K562 (cell line): ENCODE results near the gene PRKAR2B. TPM values are rescaled to one million over a fixed set of nuclear protein-coding genes. Genes with fewer than 3 reads are reported as not detected.

ENCODE experiments used
- BCOR ChIP-seq: fragments of 450-650 bp; IDR thresholded peaks from 2 replicates; pipeline ENCODE4 v1.6.1; 2016
- BRD9 ChIP-seq: fragments of 450-650 bp; IDR thresholded peaks from 2 replicates; pipeline ENCODE4 v1.6.1; 2018; ENCODE audit warnings: low read depth; ENCODE audit not compliant: partially characterized antibody
- DNMT1 ChIP-seq: fragments of 450-650 bp; IDR thresholded peaks from 2 replicates; pipeline ENCODE4 v1.6.1; 2016; ENCODE audit warnings: antibody characterized with exemption, mild to moderate bottlenecking
- GABPB2 ChIP-seq: fragments of 250-450 bp; sonication (Bioruptor Pico); conservative IDR thresholded peaks from 2 replicates; pipeline ENCODE4 v1.5.1; 2021; ENCODE audit warnings: mild to moderate bottlenecking
- MTA2 ChIP-seq: fragments of 450-650 bp; IDR thresholded peaks from 2 replicates; pipeline ENCODE4 v1.6.1; 2016; ENCODE audit warnings: low read depth
- NBN ChIP-seq: fragments of 450-650 bp; IDR thresholded peaks from 2 replicates; pipeline ENCODE4 v1.6.1; 2016; ENCODE audit warnings: low read depth, mild to moderate bottlenecking
- SIN3A ChIP-seq, 2 experiments: fragments of 150-350 bp in 1 of 2; IDR thresholded peaks; 2 replicates each; pipeline ENCODE4 v1.6.1; 2011 to 2016; ENCODE audit warnings: borderline replicate concordance in 2 of 2, low read depth in 2 of 2, low read length in 2 of 2, mild to moderate bottlenecking in 2 of 2, moderate library complexity in 2 of 2; ENCODE audit not compliant: control insufficient read depth in 1 of 2
- SMARCA4 ChIP-seq: fragments of 450-650 bp; IDR thresholded peaks from 2 replicates; pipeline ENCODE4 v1.6.1; 2016
- TARDBP ChIP-seq: fragments of 450-650 bp; IDR thresholded peaks from 2 replicates; pipeline ENCODE4 v1.6.1; 2016
- TRIM28 ChIP-seq: fragments of 450-650 bp; IDR thresholded peaks from 2 replicates; pipeline ENCODE4 v1.6.1; 2017
- ZNF134 ChIP-seq: fragments of 250-450 bp; sonication (Bioruptor Pico); conservative IDR thresholded peaks from 2 replicates; pipeline ENCODE4 v1.4.0; 2020
- ZNF197 ChIP-seq: fragments of 200-800 bp; sonication (Bioruptor generic); IDR thresholded peaks from 2 replicates; pipeline ENCODE4 v1.6.1; 2016; ENCODE audit warnings: low read depth, missing genetic modification characterization, missing compliant biosample characterization
- ZNF23 ChIP-seq: fragments of 250-450 bp; sonication (Bioruptor Pico); IDR thresholded peaks from 2 replicates; pipeline ENCODE4 v1.4.0; 2020; ENCODE audit warnings: mild to moderate bottlenecking
- ZNF76 ChIP-seq: fragments of 250-450 bp; sonication (Bioruptor Pico); IDR thresholded peaks from 2 replicates; pipeline ENCODE4 v1.4.0; 2020; ENCODE audit warnings: mild to moderate bottlenecking, moderate library complexity, borderline replicate concordance
- polyA plus RNA-seq, 8 experiments: library from polyadenylated mRNA; depleted of rRNA in 4 of 8; stranded (reverse) in 5 of 8; unstranded in 3 of 8; fragments of >200 nt; fragmentation: Nextera tagmentation in 2 of 8; fragmentation: Illumina TruSeq in 1 of 8; extraction: Ambion mirVana in 2 of 8; extraction: Trizol in 1 of 8; gene quantifications; 2 replicates each; pipeline versions ENCODE4 v1.2.1 to v1.2.3, GENCODE V29; 2011 to 2014; ENCODE audit warnings: inconsistent platforms in 1 of 8, missing spikeins in 1 of 8
- total RNA-seq, 7 experiments: library from RNA; depleted of rRNA in 6 of 7; stranded (reverse); fragments of >200 nt in 6 of 7; fragmentation: Illumina TruSeq in 2 of 7; extraction: Trizol in 2 of 7; gene quantifications; 2 replicates each; pipeline versions ENCODE4 v1.2.1 to v1.2.3, GENCODE V29; 2011 to 2021; ENCODE audit warnings: low replicate concordance in 1 of 7
- TF ChIP-seq, protein P1 (sequence below): IDR thresholded peaks from 3 replicates; pipeline ENCODE4 v1.6.1; 2011; ENCODE audit warnings: borderline replicate concordance, mild to moderate bottlenecking, moderate library complexity; ENCODE audit not compliant: insufficient read length; ENCODE audit errors: extremely low read depth
- TF ChIP-seq, protein P2 (sequence below), 2 experiments: IDR thresholded peaks in 1 of 2; conservative IDR thresholded peaks in 1 of 2; 2 replicates each; pipeline ENCODE4 v1.6.1; 2016; ENCODE audit warnings: low read depth in 2 of 2, mild to moderate bottlenecking in 1 of 2, missing compliant biosample characterization in 1 of 2, missing genetic modification characterization in 1 of 2, moderate library complexity in 1 of 2
- TF ChIP-seq, protein P3 (sequence below), 3 experiments: IDR thresholded peaks in 2 of 3; conservative IDR thresholded peaks in 1 of 3; 2 replicates each; pipeline ENCODE4 v1.5.1; 2011 to 2012; ENCODE audit warnings: low read length in 3 of 3, mild to moderate bottlenecking in 3 of 3, control low read depth in 2 of 3, improper control_type of control experiment in 1 of 3, inconsistent platforms in 1 of 3, low read depth in 1 of 3, mixed read lengths in 1 of 3, moderate library complexity in 1 of 3; ENCODE audit not compliant: insufficient read depth in 2 of 3
- TF ChIP-seq, protein P4 (sequence below): fragments of 450-650 bp; conservative IDR thresholded peaks from 2 replicates; pipeline ENCODE4 v1.6.1; 2016; ENCODE audit warnings: missing genetic modification characterization, low read depth, mild to moderate bottlenecking, control low read depth, missing compliant biosample characterization

The PRKAR2B gene
- total and polyA plus RNA-seq, 9 of the 15 experiments (the other 6 are each of a cell fraction or from before 2014, with no cell fraction given) = 59.0 to 173 (median 129) TPM

DNA sequence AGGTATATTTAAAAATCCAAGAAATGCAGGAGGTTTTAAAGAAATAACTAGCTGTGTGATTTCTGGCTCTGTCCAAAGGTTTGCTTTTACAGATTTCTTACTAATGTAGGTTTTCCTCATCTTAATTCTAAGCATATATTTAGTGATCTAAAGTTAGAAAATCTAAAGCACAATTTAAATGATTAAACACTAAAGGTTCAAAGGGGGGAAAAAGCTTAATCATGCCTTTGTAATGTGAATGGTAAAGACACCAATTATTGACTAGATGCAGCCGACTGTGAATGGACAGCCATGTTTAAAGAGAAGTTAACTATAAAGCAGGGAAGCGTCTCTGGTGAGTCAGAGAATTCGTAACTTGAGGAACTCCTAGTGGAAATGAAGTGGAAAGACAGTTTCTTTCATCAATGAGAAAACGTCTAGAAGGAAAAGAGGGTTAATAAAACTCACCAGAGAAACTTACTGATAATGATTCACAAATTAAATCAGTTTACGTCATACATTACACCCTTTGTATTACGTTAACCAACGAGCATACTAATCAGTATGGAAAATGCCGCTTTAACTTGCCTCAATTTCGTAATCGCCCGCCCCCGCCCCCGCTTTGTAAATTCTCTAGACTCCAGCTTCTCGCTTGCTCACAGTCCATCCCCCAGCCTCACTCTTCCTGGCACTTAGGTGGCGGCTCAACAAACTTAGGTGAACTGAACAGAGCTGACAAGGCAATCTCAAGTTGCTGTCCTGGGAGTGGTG lies 123.2 kb downstream of the PRKAR2B start (continued):
- no peak for TF ChIP-seq ZNF76 (CRISPR knock-in tag)
- TF ChIP-seq, protein P1, sequence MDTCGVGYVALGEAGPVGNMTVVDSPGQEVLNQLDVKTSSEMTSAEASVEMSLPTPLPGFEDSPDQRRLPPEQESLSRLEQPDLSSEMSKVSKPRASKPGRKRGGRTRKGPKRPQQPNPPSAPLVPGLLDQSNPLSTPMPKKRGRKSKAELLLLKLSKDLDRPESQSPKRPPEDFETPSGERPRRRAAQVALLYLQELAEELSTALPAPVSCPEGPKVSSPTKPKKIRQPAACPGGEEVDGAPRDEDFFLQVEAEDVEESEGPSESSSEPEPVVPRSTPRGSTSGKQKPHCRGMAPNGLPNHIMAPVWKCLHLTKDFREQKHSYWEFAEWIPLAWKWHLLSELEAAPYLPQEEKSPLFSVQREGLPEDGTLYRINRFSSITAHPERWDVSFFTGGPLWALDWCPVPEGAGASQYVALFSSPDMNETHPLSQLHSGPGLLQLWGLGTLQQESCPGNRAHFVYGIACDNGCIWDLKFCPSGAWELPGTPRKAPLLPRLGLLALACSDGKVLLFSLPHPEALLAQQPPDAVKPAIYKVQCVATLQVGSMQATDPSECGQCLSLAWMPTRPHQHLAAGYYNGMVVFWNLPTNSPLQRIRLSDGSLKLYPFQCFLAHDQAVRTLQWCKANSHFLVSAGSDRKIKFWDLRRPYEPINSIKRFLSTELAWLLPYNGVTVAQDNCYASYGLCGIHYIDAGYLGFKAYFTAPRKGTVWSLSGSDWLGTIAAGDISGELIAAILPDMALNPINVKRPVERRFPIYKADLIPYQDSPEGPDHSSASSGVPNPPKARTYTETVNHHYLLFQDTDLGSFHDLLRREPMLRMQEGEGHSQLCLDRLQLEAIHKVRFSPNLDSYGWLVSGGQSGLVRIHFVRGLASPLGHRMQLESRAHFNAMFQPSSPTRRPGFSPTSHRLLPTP = no peak
- TF ChIP-seq ZNF197 (CRISPR knock-in tag) = peak; percentile 85; the same call in 1 of the 2 replicates
- TF ChIP-seq, protein P2, sequence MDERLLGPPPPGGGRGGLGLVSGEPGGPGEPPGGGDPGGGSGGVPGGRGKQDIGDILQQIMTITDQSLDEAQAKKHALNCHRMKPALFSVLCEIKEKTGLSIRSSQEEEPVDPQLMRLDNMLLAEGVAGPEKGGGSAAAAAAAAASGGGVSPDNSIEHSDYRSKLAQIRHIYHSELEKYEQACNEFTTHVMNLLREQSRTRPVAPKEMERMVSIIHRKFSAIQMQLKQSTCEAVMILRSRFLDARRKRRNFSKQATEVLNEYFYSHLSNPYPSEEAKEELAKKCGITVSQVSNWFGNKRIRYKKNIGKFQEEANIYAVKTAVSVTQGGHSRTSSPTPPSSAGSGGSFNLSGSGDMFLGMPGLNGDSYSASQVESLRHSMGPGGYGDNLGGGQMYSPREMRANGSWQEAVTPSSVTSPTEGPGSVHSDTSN (CRISPR knock-in tag; IDR thresholded peaks at IDR 0.05; ENCODE audit: low read depth) = no peak
- TF ChIP-seq, protein P2 (tag; conservative IDR thresholded peaks at IDR 0.05; ENCODE audit: low read depth) = 0 out of 2 replicates have a peak, but pooled peaks have one; percentile 17
- peak in 1 of 2 experiments; percentile 62; a peak in 2 of 4 replicates for TF ChIP-seq SIN3A (IDR thresholded peaks at IDR 0.05; ENCODE audit: borderline replicate concordance in 2 of 2, control insufficient read depth in 1 of 2, low read depth in 2 of 2, low read length in 2 of 2)
- peak; percentile 49; the same call in 1 of the 2 replicates for TF ChIP-seq BCOR
- TF ChIP-seq, protein P3, sequence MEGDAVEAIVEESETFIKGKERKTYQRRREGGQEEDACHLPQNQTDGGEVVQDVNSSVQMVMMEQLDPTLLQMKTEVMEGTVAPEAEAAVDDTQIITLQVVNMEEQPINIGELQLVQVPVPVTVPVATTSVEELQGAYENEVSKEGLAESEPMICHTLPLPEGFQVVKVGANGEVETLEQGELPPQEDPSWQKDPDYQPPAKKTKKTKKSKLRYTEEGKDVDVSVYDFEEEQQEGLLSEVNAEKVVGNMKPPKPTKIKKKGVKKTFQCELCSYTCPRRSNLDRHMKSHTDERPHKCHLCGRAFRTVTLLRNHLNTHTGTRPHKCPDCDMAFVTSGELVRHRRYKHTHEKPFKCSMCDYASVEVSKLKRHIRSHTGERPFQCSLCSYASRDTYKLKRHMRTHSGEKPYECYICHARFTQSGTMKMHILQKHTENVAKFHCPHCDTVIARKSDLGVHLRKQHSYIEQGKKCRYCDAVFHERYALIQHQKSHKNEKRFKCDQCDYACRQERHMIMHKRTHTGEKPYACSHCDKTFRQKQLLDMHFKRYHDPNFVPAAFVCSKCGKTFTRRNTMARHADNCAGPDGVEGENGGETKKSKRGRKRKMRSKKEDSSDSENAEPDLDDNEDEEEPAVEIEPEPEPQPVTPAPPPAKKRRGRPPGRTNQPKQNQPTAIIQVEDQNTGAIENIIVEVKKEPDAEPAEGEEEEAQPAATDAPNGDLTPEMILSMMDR (IDR thresholded peaks at IDR 0.05 in 2 of 3, conservative IDR thresholded peaks at IDR 0.05 in 1 of 3; ENCODE audit: insufficient read depth in 2 of 3, low read depth in 1 of 3, low read length in 3 of 3) = peak; percentile 37 to 71 (median 70); a peak in 5 of 6 replicates
- peak; percentile 93 for TF ChIP-seq BRD9
- peak; percentile 5; the same call in 1 of the 2 replicates for TF ChIP-seq MTA2
- TF ChIP-seq GABPB2 (CRISPR knock-in tag) = no peak
- peak; percentile 12; the same call in 1 of the 2 replicates for TF ChIP-seq ZNF23 (CRISPR knock-in tag)
- TF ChIP-seq TRIM28 = peak; percentile 44; the same call in 1 of the 2 replicates
- TF ChIP-seq TARDBP = peak; percentile 57; the same call in 1 of the 2 replicates
- TF ChIP-seq ZNF134 (CRISPR knock-in tag) = no peak
- TF ChIP-seq, protein P4, sequence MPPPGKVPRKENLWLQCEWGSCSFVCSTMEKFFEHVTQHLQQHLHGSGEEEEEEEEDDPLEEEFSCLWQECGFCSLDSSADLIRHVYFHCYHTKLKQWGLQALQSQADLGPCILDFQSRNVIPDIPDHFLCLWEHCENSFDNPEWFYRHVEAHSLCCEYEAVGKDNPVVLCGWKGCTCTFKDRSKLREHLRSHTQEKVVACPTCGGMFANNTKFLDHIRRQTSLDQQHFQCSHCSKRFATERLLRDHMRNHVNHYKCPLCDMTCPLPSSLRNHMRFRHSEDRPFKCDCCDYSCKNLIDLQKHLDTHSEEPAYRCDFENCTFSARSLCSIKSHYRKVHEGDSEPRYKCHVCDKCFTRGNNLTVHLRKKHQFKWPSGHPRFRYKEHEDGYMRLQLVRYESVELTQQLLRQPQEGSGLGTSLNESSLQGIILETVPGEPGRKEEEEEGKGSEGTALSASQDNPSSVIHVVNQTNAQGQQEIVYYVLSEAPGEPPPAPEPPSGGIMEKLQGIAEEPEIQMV (tag) = no peak
- peak; percentile 88 for TF ChIP-seq NBN
- peak; percentile 77 for TF ChIP-seq SMARCA4
- TF ChIP-seq DNMT1 = peak; percentile 32; the same call in 1 of the 2 replicates
